Adrenal gland (tissue), 12 donors: ENCODE measurements around the gene VEZF1. TPM values are rescaled to one million over a fixed set of nuclear protein-coding genes. Genes with fewer than 3 reads are reported as not detected.

Experiments
- DNase-seq, 7 donors: peaks; one replicate each; pipeline ENCODE4 v3.0.0-alpha.2; 2019 to 2020
- H3K27ac ChIP-seq, 5 donors: fragments of 200-600 bp; sonication (generic) in 4 of 5; 1 replicate in 3 of 5; 2 replicates in 2 of 5; pipeline versions ENCODE4 v1.5.1 to v1.8.0; 2016 to 2020; ENCODE audit warnings: mild to moderate bottlenecking in 1 of 5
- H3K27me3 ChIP-seq: fragments of 200-600 bp; 2 replicates; pipeline ENCODE4 v1.8.0; 2021
- H3K36me3 ChIP-seq, 2 donors: fragments of 200-600 bp; replicated peaks in 1 of 2; 1 replicate in 1 of 2; 2 replicates in 1 of 2; pipeline versions ENCODE4 v1.5.1 to v1.8.0; 2018 to 2022
- H3K4me1 ChIP-seq, 2 donors: fragments of 200-600 bp; replicated peaks in 1 of 2; 1 replicate in 1 of 2; 2 replicates in 1 of 2; pipeline versions ENCODE4 v1.5.1 to v1.8.0; 2018 to 2021
- H3K4me3 ChIP-seq, 4 donors: fragments of 200-600 bp; sonication (generic) in 3 of 4; one replicate each; pipeline ENCODE4 v1.5.1; 2016 to 2018
- H3K9me3 ChIP-seq, 3 donors: fragments of 200-600 bp; sonication (generic) in 1 of 3; replicated peaks in 1 of 3; 1 replicate in 2 of 3; 2 replicates in 1 of 3; pipeline versions ENCODE4 v1.5.1 to v1.8.0; 2016 to 2021
- CTCF ChIP-seq, 6 experiments: fragments of 450-650 bp in 4 of 6; fragments of 200-600 bp in 2 of 6; sonication (generic) in 1 of 6; IDR thresholded peaks; 1 replicate in 5 of 6; 2 replicates in 1 of 6; pipeline versions ENCODE4 v1.5.1 to v1.8.0; 2016 to 2021; ENCODE audit warnings: antibody characterized with exemption in 6 of 6, mild to moderate bottlenecking in 2 of 6, moderate library complexity in 1 of 6
- POLR2A ChIP-seq, 2 donors: fragments of 450-650 bp; IDR thresholded peaks; one replicate each; pipeline ENCODE4 v1.6.1; 2017; ENCODE audit warnings: antibody characterized with exemption in 2 of 2, mild to moderate bottlenecking in 2 of 2, moderate library complexity in 1 of 2
- WGBS, 4 donors: extraction: QIAGEN DNeasy Blood & Tissue Kit in 2 of 4; methylation state at CpG; one replicate each; pipeline versions ENCODE4 v1.1.5 to v1.1.7; 2013 to 2017; 5-methylcytosine and 5-hydroxymethylcytosine counted together
- intact Hi-C, 2 donors: fragments of 100-400 bp; cut with DNase I; formaldehyde crosslinking; loops; one replicate each; pipeline versions ENCODE4 v1.14.1 to v1.15.0; 2022 to 2023
- polyA plus RNA-seq, 3 donors: library from polyadenylated mRNA; stranded (reverse); fragments of 200-250 nt in 2 of 3; fragments of 350-450 nt in 1 of 3; fragmentation: Illumina TruSeq in 1 of 3; extraction: RNeasy Lipid Tissue Mini Kit (QIAGEN cat#74804) in 1 of 3; gene quantifications; one replicate each; pipeline ENCODE4 v1.2.3, GENCODE V29; 2013 to 2014
- total RNA-seq, 9 donors: library from RNA; depleted of rRNA in 4 of 9; stranded (reverse); fragments of >200 nt in 4 of 9; fragments of 120-200 nt in 1 of 9; fragmentation: NEBNext Ultra II Directional in 1 of 9; extraction: Animal tissue kit (Norgen Biotek cat#: 25700) in 1 of 9; gene quantifications; one replicate each; pipeline versions ENCODE4 v1.1.0 to v1.2.4, GENCODE V29; 2013 to 2023
- donor health status: healthy with polysubstance abuse.
- donor health status: Bipolar disorder and iron deficiency.
- donor health status: DM: yes; HTN: yes; CAD: no.
- donor health status: DM: no; HTN: no; CAD: no.
- donor health status: DM: no; HTN: no; CAD: no.
- donor health status: DM: yes; HTN: yes; CAD: no.

VEZF1 gene
- total and polyA plus RNA-seq, 12 donors, result 14.1 to 105 (median 65.1) TPM

GRCh38 chr17:57948555-57949420, 39.3 kb downstream of the VEZF1 start:
- TF ChIP-seq POLR2A (IDR thresholded peaks at IDR 0.05) (peak in 1 of 2 donors; percentile 63), CTCF (IDR thresholded peaks at IDR 0.05) (no peak)
- intact Hi-C loops, result no loop called here
- 33 to 43% (median 37%) methylated on average over 5 of the region's 5 CpGs for WGBS, 4 donors
- Histone ChIP-seq H3K36me3 (no peaks in the 10 kb centered on the region), H3K27ac (peak overlapping the region; percentile 79 to 99 (median 95)), H3K4me1 (peaks cover 50 to 93% of the 10 kb centered on the region in 2 donors), H3K9me3 (no peaks in the 10 kb centered on the region), H3K4me3 (no peak overlapping the region), H3K27me3 (no peaks in the 10 kb centered on the region)
- peak; percentile 33 to 67 (median 51) for DNase-seq

GRCh38 chr17:57948169-57948554, 39.9 kb downstream of the VEZF1 start:
- 32 to 44% (median 35%) methylated on average over 3 to 5 of the region's 5 CpGs for WGBS, 4 donors
- peak in 2 of 7 donors; percentile 40 to 49 for DNase-seq
- Histone ChIP-seq H3K4me1 (peaks cover 49 to 93% of the 10 kb centered on the region in 2 donors), H3K27me3 (no peaks in the 10 kb centered on the region), H3K36me3 (no peaks in the 10 kb centered on the region), H3K27ac (peak overlapping the region; percentile 74 to 99 (median 95)), H3K9me3 (no peaks in the 10 kb centered on the region), H3K4me3 (no peak overlapping the region)
- intact Hi-C loops, result no loop called here
- no peak for TF ChIP-seq POLR2A (IDR thresholded peaks at IDR 0.05)
- no peak for TF ChIP-seq CTCF (IDR thresholded peaks at IDR 0.05)

- Histone ChIP-seq H3K4me1 (peaks cover 52 to 93% of the 10 kb centered on the region in 2 donors), H3K4me3 (peak overlapping the region in 2 of 4 donors; percentile 6 to 43), H3K36me3 (no peaks in the 10 kb centered on the region), H3K9me3 (no peaks in the 10 kb centered on the region), H3K27me3 (no peaks in the 10 kb centered on the region), H3K27ac (peak overlapping the region; percentile 74 to 99 (median 95))
- DNase-seq, result no peak
- 81 to 88% (median 84%) methylated on average over 9 of the region's 9 CpGs for WGBS, 4 donors
- intact Hi-C loops, result no loop called here
- TF ChIP-seq POLR2A (IDR thresholded peaks at IDR 0.05) (no peak), CTCF (IDR thresholded peaks at IDR 0.05) (no peak)
These were observed 40.7 kb downstream of the VEZF1 start for GRCh38 chr17:57947369-57947768.

GRCh38 chr17:57946798-57947358, 41.2 kb downstream of the VEZF1 start:
- H3K27ac ChIP-seq, result peak overlapping the region; percentile 61 to 99 (median 84)
- 32 to 37% (median 34%) methylated on average over 10 of the region's 10 CpGs for WGBS, 4 donors
- H3K4me3 ChIP-seq, result peak overlapping the region in 2 of 4 donors; percentile 6 to 43
- H3K4me1 ChIP-seq, result peaks cover 51 to 93% of the 10 kb centered on the region in 2 donors
- no peaks in the 10 kb centered on the region for H3K9me3 ChIP-seq
- intact Hi-C loops, result no loop called here
- no peaks in the 10 kb centered on the region for H3K27me3 ChIP-seq
- H3K36me3 ChIP-seq, result no peaks in the 10 kb centered on the region
- TF ChIP-seq CTCF (IDR thresholded peaks at IDR 0.05), result no peak
- TF ChIP-seq POLR2A (IDR thresholded peaks at IDR 0.05), result no peak
- DNase-seq, result peak in 6 of 7 donors; percentile 38 to 81 (median 51)
